GM10248 (cell line): Measurements from ENCODE around the gene HEMK1.

Experiments used
- CTCF ChIA-PET: fragments of 300-600 bp; sonication (Branson Sonifier 250); formaldehyde crosslinking; extraction: SDS; loops from one replicate; lab custom pipeline; 2021; ENCODE audit warnings: antibody characterized with exemption; lab: Yijun Ruan, JAX
- POLR2A ChIA-PET: fragments of 350-650 bp; sonication (Branson Sonifier 250); formaldehyde crosslinking; extraction: SDS; loops from one replicate; lab custom pipeline; 2020; ENCODE audit warnings: antibody characterized with exemption; lab: Yijun Ruan, JAX
- DNase-seq: peaks from one replicate; pipeline ENCODE4 v3.0.0; 2012; ENCODE audit errors: extremely low spot score
- TF ChIP-seq, protein P1 (sequence below): IDR thresholded peaks from 2 replicates; pipeline ENCODE4 v1.5.1; 2012; ENCODE audit warnings: mild to moderate bottlenecking, low read depth; ENCODE audit errors: extremely low read depth, missing control alignments, control extremely low read depth

The HEMK1 gene

DNA sequence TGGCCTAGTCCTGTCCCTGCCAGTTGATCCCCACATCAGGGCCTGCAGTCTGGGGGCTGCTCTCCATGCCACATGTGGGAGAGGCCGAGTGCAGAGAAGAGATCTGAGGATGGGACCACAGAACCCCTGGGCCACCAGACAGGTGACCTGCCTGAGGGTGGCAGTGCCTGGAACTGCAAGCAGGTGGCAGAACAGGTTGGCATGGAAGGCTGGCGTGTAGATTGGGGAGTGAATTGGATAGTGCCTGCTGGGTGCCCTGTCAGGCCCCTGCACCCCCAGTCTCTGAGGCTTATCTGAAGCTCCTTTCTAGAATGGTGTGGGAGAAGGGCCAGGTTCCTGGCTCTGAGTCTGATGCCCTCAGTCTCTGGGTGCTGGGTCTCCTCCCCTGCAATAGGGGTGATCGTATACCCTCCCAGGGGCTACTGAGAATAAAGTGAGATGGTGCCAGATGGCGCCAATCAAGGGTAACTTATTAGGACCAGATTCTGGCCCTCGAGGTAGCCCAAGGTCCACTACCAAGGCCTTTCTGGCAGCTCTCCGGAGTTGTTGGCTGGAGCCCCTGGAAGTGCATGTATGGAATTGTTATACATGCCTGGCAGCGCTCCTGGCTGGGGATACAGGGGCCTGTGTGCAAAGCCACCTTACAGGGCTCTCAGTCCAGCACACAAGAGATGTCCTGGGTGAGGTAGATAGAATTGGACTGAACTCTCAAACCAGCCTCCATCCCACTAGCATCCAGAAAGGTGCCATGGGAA is 17.5 kb upstream of the HEMK1 start:
- ChIA-PET CTCF (interaction anchor here (0.7 to 6.0 kb wide), 13 partner anchors 9 to 203 kb away, joined by 3 to 30 read pairs (median 4); partner anchors contain the start of genes C3orf18, HEMK1 and NPRL2), POLR2A (no interaction called here)
- TF ChIP-seq, protein P1, sequence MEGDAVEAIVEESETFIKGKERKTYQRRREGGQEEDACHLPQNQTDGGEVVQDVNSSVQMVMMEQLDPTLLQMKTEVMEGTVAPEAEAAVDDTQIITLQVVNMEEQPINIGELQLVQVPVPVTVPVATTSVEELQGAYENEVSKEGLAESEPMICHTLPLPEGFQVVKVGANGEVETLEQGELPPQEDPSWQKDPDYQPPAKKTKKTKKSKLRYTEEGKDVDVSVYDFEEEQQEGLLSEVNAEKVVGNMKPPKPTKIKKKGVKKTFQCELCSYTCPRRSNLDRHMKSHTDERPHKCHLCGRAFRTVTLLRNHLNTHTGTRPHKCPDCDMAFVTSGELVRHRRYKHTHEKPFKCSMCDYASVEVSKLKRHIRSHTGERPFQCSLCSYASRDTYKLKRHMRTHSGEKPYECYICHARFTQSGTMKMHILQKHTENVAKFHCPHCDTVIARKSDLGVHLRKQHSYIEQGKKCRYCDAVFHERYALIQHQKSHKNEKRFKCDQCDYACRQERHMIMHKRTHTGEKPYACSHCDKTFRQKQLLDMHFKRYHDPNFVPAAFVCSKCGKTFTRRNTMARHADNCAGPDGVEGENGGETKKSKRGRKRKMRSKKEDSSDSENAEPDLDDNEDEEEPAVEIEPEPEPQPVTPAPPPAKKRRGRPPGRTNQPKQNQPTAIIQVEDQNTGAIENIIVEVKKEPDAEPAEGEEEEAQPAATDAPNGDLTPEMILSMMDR = peak; percentile 9
- no peak for DNase-seq

DNA sequence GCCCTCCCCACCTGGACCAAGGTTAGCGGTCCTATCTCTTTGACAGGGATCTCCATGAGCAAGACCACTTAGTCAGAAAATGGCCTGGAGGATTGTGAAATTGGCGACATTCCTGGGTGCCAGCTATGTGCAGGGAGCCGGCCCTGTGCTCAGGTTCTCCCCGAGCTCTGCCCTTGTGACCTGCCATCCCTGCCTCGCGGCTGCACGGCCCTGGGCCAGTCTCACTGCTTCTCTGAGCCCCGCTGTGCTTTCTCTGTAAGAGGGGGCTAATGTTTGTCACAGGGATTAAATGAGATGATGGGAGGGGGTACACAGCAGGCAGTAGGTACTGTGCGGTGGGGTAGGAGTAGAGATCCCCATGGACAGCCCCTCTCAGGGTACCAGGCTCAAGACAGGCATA is 16.7 kb upstream of the HEMK1 start:
- CTCF ChIA-PET = interaction anchor here (0.7 to 6.0 kb wide), 7 partner anchors 10 to 204 kb away, joined by 3 to 30 read pairs (median 4); partner anchors contain the start of genes C3orf18, HEMK1 and NPRL2
- TF ChIP-seq, protein P1 = no peak
- no peak for DNase-seq
- POLR2A ChIA-PET = no interaction called here

DNA sequence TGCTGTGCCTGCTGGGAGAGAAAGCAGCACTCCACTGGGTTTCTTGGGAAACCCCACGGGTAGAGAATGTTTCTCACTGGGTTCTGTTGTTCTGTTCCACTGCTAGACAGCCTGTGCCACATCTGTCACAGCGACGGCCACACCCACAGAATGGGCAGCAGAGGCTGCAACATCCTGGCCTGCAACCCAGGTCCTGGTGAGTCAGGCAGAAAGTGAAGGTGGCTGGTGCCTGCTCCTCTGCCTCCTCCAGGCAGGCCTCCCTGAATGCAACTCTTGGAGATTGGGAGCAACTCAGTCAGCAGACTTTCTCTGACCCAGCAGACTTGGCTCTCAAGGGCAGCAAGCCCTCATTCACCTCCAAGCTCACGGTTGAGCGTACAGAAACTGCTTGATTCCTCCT is 14.8 kb upstream of the HEMK1 start:
- TF ChIP-seq, protein P1 = no peak
- ChIA-PET POLR2A (no interaction called here), CTCF (interaction anchor here (1.1 to 4.3 kb wide), 3 partner anchors 11 to 59 kb away, joined by 3 to 33 read pairs (median 4); no protein-coding TSS in a partner anchor)
- DNase-seq = no peak

DNA sequence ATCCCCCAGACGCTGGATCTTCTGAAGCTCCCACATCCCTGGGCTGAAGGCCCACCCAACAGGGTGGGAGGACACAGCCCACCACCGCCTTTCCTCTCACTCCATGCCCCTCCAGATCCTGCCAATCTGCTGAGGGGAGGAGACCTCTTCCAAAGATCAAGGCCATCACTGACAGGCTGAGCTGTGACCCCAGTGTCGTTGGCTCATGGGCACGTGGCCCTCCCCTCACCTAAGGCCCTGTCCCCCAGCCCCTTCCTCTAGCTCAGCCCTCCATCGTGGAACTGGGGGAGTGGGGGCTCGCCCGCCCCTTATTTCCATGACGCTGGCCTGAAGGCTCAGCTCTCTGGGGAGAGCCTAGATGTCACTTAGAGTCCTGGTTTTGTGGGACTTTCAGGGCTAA is 12.2 kb upstream of the HEMK1 start:
- no peak for DNase-seq
- POLR2A ChIA-PET = no interaction called here
- CTCF ChIA-PET = interaction anchor here (0.8 to 4.3 kb wide), 3 partner anchors 13 to 120 kb away, joined by 3 to 33 read pairs (median 3); no protein-coding TSS in a partner anchor
- TF ChIP-seq, protein P1 = no peak

DNA sequence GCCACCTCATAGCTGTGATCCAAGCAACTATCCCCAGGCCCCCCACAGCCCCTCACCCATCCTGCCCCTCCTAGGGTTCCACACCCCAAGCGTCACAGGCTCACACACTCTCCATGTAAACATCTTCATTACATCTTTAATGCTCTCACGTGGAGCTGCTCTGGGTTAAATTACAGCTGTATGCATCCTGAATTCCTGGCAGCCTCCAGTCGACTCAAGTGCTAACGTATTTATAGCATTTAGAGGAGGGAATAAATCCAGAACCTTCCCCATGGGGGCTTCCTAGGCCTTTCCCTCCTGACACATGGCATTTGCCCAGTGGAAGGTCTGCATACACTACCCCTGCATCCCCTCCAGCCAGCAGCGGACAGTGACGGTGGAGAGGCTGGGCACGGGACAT is 11.4 kb upstream of the HEMK1 start:
- TF ChIP-seq, protein P1 = no peak
- DNase-seq = no peak
- CTCF ChIA-PET = interaction anchor here (4.3 kb wide), 1 partner anchor 14 kb away, joined by 33 read pairs; no protein-coding TSS in a partner anchor
- POLR2A ChIA-PET = no interaction called here

DNA sequence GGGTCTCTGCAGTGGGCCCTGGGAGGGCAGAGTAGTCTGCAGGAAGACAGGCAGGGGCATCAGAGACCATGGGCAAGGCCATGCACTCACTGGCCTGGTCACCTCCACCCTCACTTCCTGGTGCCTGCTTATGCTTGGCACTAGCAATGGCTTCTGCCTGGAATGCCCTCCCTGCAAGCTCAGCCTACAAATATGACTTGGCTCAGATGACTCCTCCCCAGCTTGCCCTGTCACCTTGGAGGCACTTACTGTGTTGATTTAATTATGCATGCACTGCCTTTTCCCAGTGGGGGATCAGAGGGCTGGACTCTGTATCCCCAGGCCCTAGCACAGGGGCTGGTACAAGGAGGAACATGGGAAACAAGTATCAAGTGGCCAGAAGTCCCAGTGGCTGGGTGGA is 9.6 kb upstream of the HEMK1 start:
- no peak for DNase-seq
- TF ChIP-seq, protein P1 = no peak
- ChIA-PET CTCF (interaction anchor here (1.7 to 1.8 kb wide), 2 partner anchors 9 to 11 kb away, joined by 6 to 7 read pairs; no protein-coding TSS in a partner anchor), POLR2A (no interaction called here)
